Natural killer cell treated with Interleukin-12 subunit alpha and Interleukin-12 subunit beta and Interleukin-15 and Interleukin-18, amount 100 ng/mL, for 72 hours (primary cell): Measurements from ENCODE around the gene AJM1. TPM values are rescaled to one million over a fixed set of nuclear protein-coding genes. Genes with fewer than 3 reads are reported as not detected.

Source experiments
- ATAC-seq, 2 donors: fragments of 150-1000 bp; cut with Tn5 transposase in 1 of 2; sonication (Bioruptor Pico), chemical (Tn5 transposase) in 1 of 2; 2 replicates each; pipeline ENCODE4 v1.10.0; 2021
- DNase-seq: peaks from one replicate; pipeline ENCODE4 v3.0.0; 2022; ENCODE audit warnings: low spot score
- H3K27ac Mint-ChIP-seq, 2 donors: 1 replicate in 1 of 2; 2 replicates in 1 of 2; pipeline ENCODE4 v1.8.0; 2022; ENCODE audit warnings: mixed read lengths in 2 of 2, mild to moderate bottlenecking in 1 of 2, moderate library complexity in 1 of 2
- H3K27me3 Mint-ChIP-seq, 2 donors: 1 replicate in 1 of 2; 2 replicates in 1 of 2; pipeline ENCODE4 v1.8.0; 2022; ENCODE audit warnings: mixed read lengths in 2 of 2
- H3K36me3 Mint-ChIP-seq: one replicate; pipeline ENCODE4 v1.8.0; 2022; ENCODE audit warnings: mixed read lengths
- H3K4me1 Mint-ChIP-seq, 2 donors: 1 replicate in 1 of 2; 2 replicates in 1 of 2; pipeline ENCODE4 v1.8.0; 2022; ENCODE audit warnings: low read depth in 2 of 2, mixed read lengths in 2 of 2, mild to moderate bottlenecking in 1 of 2
- H3K4me3 Mint-ChIP-seq: one replicate; pipeline ENCODE4 v1.8.0; 2022; ENCODE audit warnings: mixed read lengths
- H3K9me3 Mint-ChIP-seq: 2 replicates; pipeline ENCODE4 v1.8.0; 2022; ENCODE audit warnings: mixed read lengths
- total RNA-seq, 2 donors: library from RNA; stranded (reverse); gene quantifications; one replicate each; pipeline ENCODE4 v1.2.3, GENCODE V29; 2022

The AJM1 gene
- total RNA-seq, 2 donors from 2014 or later: 7.8 to 11.2 TPM

GRCh38 chr9:136821826-136822544 lies 20.3 kb upstream of the AJM1 start:
- H3K27me3 Mint-ChIP-seq: no peaks in the 10 kb centered on the region
- no peak overlapping the region for H3K27ac Mint-ChIP-seq
- no peak overlapping the region for H3K4me3 Mint-ChIP-seq
- no peaks in the 10 kb centered on the region for H3K9me3 Mint-ChIP-seq
- H3K4me1 Mint-ChIP-seq: peaks cover 6% of the 10 kb centered on the region in 2 donors
- no peak for ATAC-seq
- DNase-seq: peak; percentile 22
- peaks cover 2% of the 10 kb centered on the region for H3K36me3 Mint-ChIP-seq

DNA sequence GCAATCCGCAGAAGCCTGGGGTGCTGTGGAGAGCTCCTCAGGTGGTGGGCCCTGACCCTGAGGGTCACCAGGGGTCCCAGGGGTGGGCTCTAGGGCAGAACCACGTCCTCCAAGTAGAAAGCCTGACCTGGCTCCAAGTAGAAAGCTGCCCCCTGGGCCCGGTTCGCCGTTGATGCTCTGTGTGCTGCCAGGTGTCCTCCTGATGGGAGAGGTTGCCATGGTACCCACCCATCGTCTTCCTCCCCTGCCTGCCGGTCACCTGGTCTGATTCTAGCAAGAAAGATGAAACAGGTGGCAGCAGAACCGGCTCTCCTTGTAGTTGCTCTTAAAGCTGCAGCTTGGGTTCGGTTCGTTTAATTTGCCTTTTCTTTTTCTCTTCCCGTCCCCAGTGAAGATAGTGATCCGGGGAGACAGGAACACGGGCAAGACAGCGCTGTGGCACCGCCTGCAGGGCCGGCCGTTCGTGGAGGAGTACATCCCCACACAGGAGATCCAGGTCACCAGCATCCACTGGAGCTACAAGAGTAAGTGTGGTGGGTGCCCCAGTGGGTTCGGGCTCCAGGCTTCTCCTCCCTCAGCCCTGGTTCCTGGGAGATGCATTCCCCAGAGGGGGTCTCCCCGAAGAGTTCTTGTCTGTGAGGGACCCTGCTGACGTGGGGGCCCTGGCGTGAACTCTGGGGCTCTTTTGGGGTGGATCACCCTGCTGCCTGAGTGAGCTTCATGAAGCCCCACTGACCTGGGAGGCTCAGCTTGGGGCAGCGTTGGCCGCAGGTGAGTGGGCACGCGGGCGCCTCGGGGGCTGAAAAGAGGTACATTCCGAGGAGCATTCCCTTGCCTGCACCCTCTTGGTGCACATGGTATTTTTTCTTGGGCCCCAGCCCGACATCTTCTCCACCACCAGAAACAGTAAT lies 18.9 kb upstream of the AJM1 start:
- peaks cover 6% of the 10 kb centered on the region in 2 donors for H3K4me1 Mint-ChIP-seq
- no peak for ATAC-seq
- H3K4me3 Mint-ChIP-seq: no peak overlapping the region
- no peaks in the 10 kb centered on the region for H3K9me3 Mint-ChIP-seq
- H3K36me3 Mint-ChIP-seq: no peaks in the 10 kb centered on the region
- H3K27me3 Mint-ChIP-seq: no peaks in the 10 kb centered on the region
- H3K27ac Mint-ChIP-seq: no peak overlapping the region
- DNase-seq: peak; percentile 60

- ATAC-seq (no peak), DNase-seq (peak; percentile 42)
- Mint-ChIP-seq H3K9me3 (no peaks in the 10 kb centered on the region), H3K36me3 (no peaks in the 10 kb centered on the region), H3K27me3 (no peaks in the 10 kb centered on the region), H3K4me3 (no peak overlapping the region), H3K4me1 (peaks cover 6% of the 10 kb centered on the region in 2 donors), H3K27ac (no peak overlapping the region)
Measured at GRCh38 chr9:136824496-136825225, 17.6 kb upstream of the AJM1 start.

GRCh38 chr9:136825295-136826187 lies 16.7 kb upstream of the AJM1 start:
- no peaks in the 10 kb centered on the region for H3K27me3 Mint-ChIP-seq
- H3K36me3 Mint-ChIP-seq: no peaks in the 10 kb centered on the region

GRCh38 chr9:136826188-136826541 lies 16.1 kb upstream of the AJM1 start:
- Mint-ChIP-seq H3K4me1 (peaks cover under 1% of the 10 kb centered on the region in 2 donors), H3K27me3 (no peaks in the 10 kb centered on the region), H3K9me3 (no peaks in the 10 kb centered on the region), H3K4me3 (no peak overlapping the region), H3K27ac (no peak overlapping the region), H3K36me3 (no peaks in the 10 kb centered on the region)
- ATAC-seq (no peak), DNase-seq (peak; percentile 54)

More at GRCh38 chr9:136825295-136826187, 16.7 kb upstream of the AJM1 start:
- Mint-ChIP-seq H3K4me3 (no peak overlapping the region), H3K27ac (no peak overlapping the region), H3K4me1 (peaks cover 6% of the 10 kb centered on the region in 2 donors), H3K9me3 (no peaks in the 10 kb centered on the region)
- ATAC-seq (no peak), DNase-seq (peak; percentile 59)

GRCh38 chr9:136826703-136827582 lies 15.3 kb upstream of the AJM1 start:
- H3K4me1 Mint-ChIP-seq: no peaks in the 10 kb centered on the region
- no peaks in the 10 kb centered on the region for H3K9me3 Mint-ChIP-seq
- DNase-seq (peak; percentile 57), ATAC-seq (no peak)
- H3K4me3 Mint-ChIP-seq: no peak overlapping the region
- H3K27ac Mint-ChIP-seq: no peak overlapping the region
- no peaks in the 10 kb centered on the region for H3K36me3 Mint-ChIP-seq
- no peaks in the 10 kb centered on the region for H3K27me3 Mint-ChIP-seq

GRCh38 chr9:136827794-136828473 lies 14.3 kb upstream of the AJM1 start:
- DNase-seq (peak; percentile 34), ATAC-seq (no peak)
- no peak overlapping the region for H3K27ac Mint-ChIP-seq
- H3K36me3 Mint-ChIP-seq: no peaks in the 10 kb centered on the region
- no peaks in the 10 kb centered on the region for H3K27me3 Mint-ChIP-seq
- no peaks in the 10 kb centered on the region for H3K4me1 Mint-ChIP-seq
- H3K9me3 Mint-ChIP-seq: no peaks in the 10 kb centered on the region
- H3K4me3 Mint-ChIP-seq: no peak overlapping the region

- H3K36me3 Mint-ChIP-seq: no peaks in the 10 kb centered on the region
- no peak overlapping the region for H3K4me3 Mint-ChIP-seq
- no peaks in the 10 kb centered on the region for H3K27me3 Mint-ChIP-seq
- H3K27ac Mint-ChIP-seq: no peak overlapping the region
- ATAC-seq (no peak), DNase-seq (peak; percentile 55)
- no peaks in the 10 kb centered on the region for H3K4me1 Mint-ChIP-seq
- no peaks in the 10 kb centered on the region for H3K9me3 Mint-ChIP-seq
Measured at GRCh38 chr9:136828474-136829140, 13.7 kb upstream of the AJM1 start.

GRCh38 chr9:136829412-136829811 lies 12.9 kb upstream of the AJM1 start:
- H3K27me3 Mint-ChIP-seq: no peaks in the 10 kb centered on the region
- H3K4me3 Mint-ChIP-seq: no peak overlapping the region
- peak; percentile 42 for DNase-seq
- no peak for ATAC-seq
- no peaks in the 10 kb centered on the region for H3K36me3 Mint-ChIP-seq
- H3K9me3 Mint-ChIP-seq: no peaks in the 10 kb centered on the region
- H3K27ac Mint-ChIP-seq: no peak overlapping the region
- no peaks in the 10 kb centered on the region for H3K4me1 Mint-ChIP-seq

- Mint-ChIP-seq H3K9me3 (no peaks in the 10 kb centered on the region), H3K4me3 (no peak overlapping the region)
- ATAC-seq: peak in 1 of 2 donors; percentile 18
Measured at GRCh38 chr9:136829981-136830885, 12.0 kb upstream of the AJM1 start.

More at GRCh38 chr9:136829981-136830885, 12.0 kb upstream of the AJM1 start:
- Mint-ChIP-seq H3K4me1 (no peaks in the 10 kb centered on the region), H3K27ac (no peak overlapping the region), H3K27me3 (no peaks in the 10 kb centered on the region), H3K36me3 (no peaks in the 10 kb centered on the region)
- DNase-seq: peak; percentile 57
